DOHH2 (cell line): ENCODE measurements around the gene PAM.

ENCODE experiments used
- EZH2phosphoT487 ChIP-seq: fragments of 200-600 bp; sonication (generic); IDR thresholded peaks from 2 replicates; pipeline ENCODE4 v1.6.1; 2017; ENCODE audit warnings: borderline replicate concordance, mild to moderate bottlenecking, antibody characterized with exemption, low read length, moderate library complexity, mixed read lengths
- TF ChIP-seq, protein P1 (sequence below): fragments of 200-600 bp; sonication (generic); IDR thresholded peaks from one replicate; pipeline ENCODE4 v1.5.1; 2014; ENCODE audit warnings: antibody characterized with exemption, mild to moderate bottlenecking, low read depth, low read length; ENCODE audit not compliant: poor library complexity, severe bottlenecking

DNA sequence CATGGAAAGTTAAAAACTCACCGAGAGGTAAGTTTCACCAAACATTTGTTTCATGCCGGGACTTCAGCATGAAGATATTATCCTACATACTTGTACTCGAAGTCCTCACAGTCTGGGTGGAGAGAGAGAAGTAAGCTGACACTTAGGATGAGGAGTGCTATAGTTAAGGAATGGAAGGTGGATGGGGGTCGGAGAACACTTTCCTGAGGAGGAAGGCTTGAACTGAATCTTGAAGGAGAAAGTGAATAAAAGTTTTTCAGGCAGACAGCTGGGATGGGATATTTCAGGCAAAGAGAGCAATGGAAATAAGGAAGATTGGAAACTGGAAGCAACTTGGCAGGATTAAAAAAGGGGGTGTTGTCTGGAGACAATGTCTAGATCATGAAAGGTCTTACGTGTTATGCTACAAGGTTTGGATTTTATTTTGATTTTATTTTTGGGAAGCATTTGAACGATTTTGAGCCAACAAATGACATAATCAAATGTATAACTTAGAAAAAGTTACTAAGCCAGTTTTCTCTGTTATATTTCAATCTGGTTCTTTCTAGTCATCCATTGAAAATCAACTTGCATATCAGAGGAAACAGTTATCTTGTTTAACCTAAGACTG is 167.1 kb downstream of the PAM start:
- TF ChIP-seq, protein P1, sequence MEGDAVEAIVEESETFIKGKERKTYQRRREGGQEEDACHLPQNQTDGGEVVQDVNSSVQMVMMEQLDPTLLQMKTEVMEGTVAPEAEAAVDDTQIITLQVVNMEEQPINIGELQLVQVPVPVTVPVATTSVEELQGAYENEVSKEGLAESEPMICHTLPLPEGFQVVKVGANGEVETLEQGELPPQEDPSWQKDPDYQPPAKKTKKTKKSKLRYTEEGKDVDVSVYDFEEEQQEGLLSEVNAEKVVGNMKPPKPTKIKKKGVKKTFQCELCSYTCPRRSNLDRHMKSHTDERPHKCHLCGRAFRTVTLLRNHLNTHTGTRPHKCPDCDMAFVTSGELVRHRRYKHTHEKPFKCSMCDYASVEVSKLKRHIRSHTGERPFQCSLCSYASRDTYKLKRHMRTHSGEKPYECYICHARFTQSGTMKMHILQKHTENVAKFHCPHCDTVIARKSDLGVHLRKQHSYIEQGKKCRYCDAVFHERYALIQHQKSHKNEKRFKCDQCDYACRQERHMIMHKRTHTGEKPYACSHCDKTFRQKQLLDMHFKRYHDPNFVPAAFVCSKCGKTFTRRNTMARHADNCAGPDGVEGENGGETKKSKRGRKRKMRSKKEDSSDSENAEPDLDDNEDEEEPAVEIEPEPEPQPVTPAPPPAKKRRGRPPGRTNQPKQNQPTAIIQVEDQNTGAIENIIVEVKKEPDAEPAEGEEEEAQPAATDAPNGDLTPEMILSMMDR, result no peak
- no peak for TF ChIP-seq EZH2phosphoT487
